ENCODE measurements around the gene PXMP4. TPM values are rescaled to one million over a fixed set of nuclear protein-coding genes. Genes with fewer than 3 reads are reported as not detected.
A peak's percentile ranks its signal among the peaks of the same experiment; 100 is the strongest.

The PXMP4 gene
- total RNA-seq, 1 donor from 2014 or later: 3.5 TPM

- Mint-ChIP-seq H3K27ac (peak overlapping the region; percentile 76), H3K27me3 (ENCODE audit: insufficient read depth, low read depth) (peaks cover 6% of the 10 kb centered on the region), H3K9me3 (peaks cover 9% of the 10 kb centered on the region), H3K4me1 (peaks cover 31% of the 10 kb centered on the region), H3K4me3 (no peak overlapping the region), H3K36me3 (peaks cover under 1% of the 10 kb centered on the region)
- TF ChIP-seq CTCF (IDR thresholded peaks at IDR 0.05): no peak
- TF ChIP-seq EZH2phosphoT487 (IDR thresholded peaks at IDR 0.05): no peak
- no peak for TF ChIP-seq EZH2 (IDR thresholded peaks at IDR 0.05)
- Histone ChIP-seq H3K9ac (no peak overlapping the region), H3F3A (ENCODE audit: low read depth) (peaks cover 21% of the 10 kb centered on the region), H3K27ac (no peak overlapping the region), H3K36me3 (no peaks in the 10 kb centered on the region), H3K4me1 (peaks cover 19% of the 10 kb centered on the region), H3K4me3 (no peak overlapping the region), H3K9me3 (ENCODE audit: low read depth) (no peaks in the 10 kb centered on the region), H3K4me2 (peak overlapping the region; percentile 45), H3K79me2 (ENCODE audit: low read depth) (no peaks in the 10 kb centered on the region), H2AFZ (replicated peaks) (no peak overlapping the region), H3K27me3 (no peaks in the 10 kb centered on the region), H4K20me1 (ENCODE audit: low read depth) (no peaks in the 10 kb centered on the region)
- no peak for DNase-seq (ENCODE audit: low spot score)
Observed at GRCh38 chr20:33693289-33693688, 26.8 kb downstream of the PXMP4 start.

DNA sequence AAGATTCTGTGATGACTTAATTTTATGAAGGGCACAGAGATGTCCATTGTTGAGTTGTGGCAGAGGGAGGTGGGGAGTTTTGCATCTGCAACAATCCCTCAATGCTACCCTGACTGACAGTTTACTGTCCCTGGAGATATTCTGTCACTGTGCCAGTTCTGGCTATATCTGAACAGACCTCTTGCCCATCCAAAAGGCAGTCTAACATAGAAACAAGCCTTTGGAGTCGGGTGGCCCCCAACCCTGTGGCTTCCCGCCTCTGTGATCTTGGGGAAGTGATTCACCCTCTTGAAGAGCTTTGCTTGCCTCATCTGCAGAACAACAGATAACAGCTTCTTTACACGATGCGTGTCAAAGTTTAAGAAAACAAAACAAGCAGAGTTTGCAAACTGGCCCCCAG is 30.1 kb downstream of the PXMP4 start:
- no peak overlapping the region for H3K4me3 ChIP-seq
- no peaks in the 10 kb centered on the region for H3K36me3 Mint-ChIP-seq
- no peak overlapping the region for H3K4me2 ChIP-seq
- H3K36me3 ChIP-seq: no peaks in the 10 kb centered on the region
- H3K27ac Mint-ChIP-seq: peak overlapping the region; percentile 82
- H3K27me3 Mint-ChIP-seq (ENCODE audit: insufficient read depth, low read depth): peaks cover 6% of the 10 kb centered on the region
- no peak overlapping the region for H2AFZ ChIP-seq (replicated peaks)
- H3K9ac ChIP-seq: no peak overlapping the region
- H3K9me3 ChIP-seq (ENCODE audit: low read depth): no peaks in the 10 kb centered on the region
- no peaks in the 10 kb centered on the region for H3K27me3 ChIP-seq
- H3F3A ChIP-seq (ENCODE audit: low read depth): peaks cover 35% of the 10 kb centered on the region
- no peaks in the 10 kb centered on the region for H3K9me3 Mint-ChIP-seq
- no peak for DNase-seq (ENCODE audit: low spot score)
- peaks cover 37% of the 10 kb centered on the region for H3K4me1 Mint-ChIP-seq
- H3K4me1 ChIP-seq: peaks cover 29% of the 10 kb centered on the region
- no peak overlapping the region for H3K27ac ChIP-seq
- no peak for TF ChIP-seq EZH2phosphoT487 (IDR thresholded peaks at IDR 0.05)
- TF ChIP-seq EZH2 (IDR thresholded peaks at IDR 0.05): no peak
- no peak for TF ChIP-seq CTCF (IDR thresholded peaks at IDR 0.05)
- H4K20me1 ChIP-seq (ENCODE audit: low read depth): peaks cover 7% of the 10 kb centered on the region
- H3K79me2 ChIP-seq (ENCODE audit: low read depth): peaks cover 7% of the 10 kb centered on the region
- no peak overlapping the region for H3K4me3 Mint-ChIP-seq

- no peak overlapping the region for H3K4me3 Mint-ChIP-seq
- peaks cover 12% of the 10 kb centered on the region for H3K79me2 ChIP-seq (ENCODE audit: low read depth)
- no peak overlapping the region for H2AFZ ChIP-seq (replicated peaks)
- DNase-seq (ENCODE audit: low spot score): no peak
- H3K9me3 ChIP-seq (ENCODE audit: low read depth): no peaks in the 10 kb centered on the region
- no peaks in the 10 kb centered on the region for H3K9me3 Mint-ChIP-seq
- peaks cover 31% of the 10 kb centered on the region for H3K4me1 ChIP-seq
- H3K4me1 Mint-ChIP-seq: peaks cover 38% of the 10 kb centered on the region
- no peak overlapping the region for H3K4me3 ChIP-seq
- H3K9ac ChIP-seq: no peak overlapping the region
- peaks cover 36% of the 10 kb centered on the region for H3F3A ChIP-seq (ENCODE audit: low read depth)
- H3K27me3 Mint-ChIP-seq (ENCODE audit: insufficient read depth, low read depth): peaks cover 6% of the 10 kb centered on the region
- no peaks in the 10 kb centered on the region for H3K27me3 ChIP-seq
- TF ChIP-seq CTCF (IDR thresholded peaks at IDR 0.05) (no peak), EZH2phosphoT487 (IDR thresholded peaks at IDR 0.05) (no peak), EZH2 (IDR thresholded peaks at IDR 0.05) (no peak)
- no peaks in the 10 kb centered on the region for H3K36me3 Mint-ChIP-seq
- no peak overlapping the region for H3K27ac ChIP-seq
- H3K36me3 ChIP-seq: no peaks in the 10 kb centered on the region
- H4K20me1 ChIP-seq (ENCODE audit: low read depth): peaks cover 12% of the 10 kb centered on the region
- no peak overlapping the region for H3K4me2 ChIP-seq
- H3K27ac Mint-ChIP-seq: no peak overlapping the region
Observed at GRCh38 chr20:33689493-33689892, 30.6 kb downstream of the PXMP4 start.

Data from neural progenitor cell (in vitro differentiated cells).